Stimulated activated CD8-positive, alpha-beta memory T cell treated with anti-CD3 and anti-CD28 coated beads, Interleukin-4, amount 100 ng/mL, for 4 hours (primary cell): ENCODE measurements around the gene ZFYVE27.
A peak's percentile ranks its signal among the peaks of the same experiment; 100 is the strongest.
"Not testable (repeated sequence)": the region's sequence is repeated elsewhere in the genome, so short reads cannot be mapped to it uniquely, and the experiment has no call there.

Source experiments
- DNase-seq, 2 donors: peaks; one replicate each; pipeline ENCODE4 v3.0.0-alpha.2; 2020; ENCODE audit warnings: low read depth in 2 of 2, low spot score in 1 of 2

ZFYVE27 gene, protein sequence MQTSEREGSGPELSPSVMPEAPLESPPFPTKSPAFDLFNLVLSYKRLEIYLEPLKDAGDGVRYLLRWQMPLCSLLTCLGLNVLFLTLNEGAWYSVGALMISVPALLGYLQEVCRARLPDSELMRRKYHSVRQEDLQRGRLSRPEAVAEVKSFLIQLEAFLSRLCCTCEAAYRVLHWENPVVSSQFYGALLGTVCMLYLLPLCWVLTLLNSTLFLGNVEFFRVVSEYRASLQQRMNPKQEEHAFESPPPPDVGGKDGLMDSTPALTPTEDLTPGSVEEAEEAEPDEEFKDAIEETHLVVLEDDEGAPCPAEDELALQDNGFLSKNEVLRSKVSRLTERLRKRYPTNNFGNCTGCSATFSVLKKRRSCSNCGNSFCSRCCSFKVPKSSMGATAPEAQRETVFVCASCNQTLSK

DNA sequence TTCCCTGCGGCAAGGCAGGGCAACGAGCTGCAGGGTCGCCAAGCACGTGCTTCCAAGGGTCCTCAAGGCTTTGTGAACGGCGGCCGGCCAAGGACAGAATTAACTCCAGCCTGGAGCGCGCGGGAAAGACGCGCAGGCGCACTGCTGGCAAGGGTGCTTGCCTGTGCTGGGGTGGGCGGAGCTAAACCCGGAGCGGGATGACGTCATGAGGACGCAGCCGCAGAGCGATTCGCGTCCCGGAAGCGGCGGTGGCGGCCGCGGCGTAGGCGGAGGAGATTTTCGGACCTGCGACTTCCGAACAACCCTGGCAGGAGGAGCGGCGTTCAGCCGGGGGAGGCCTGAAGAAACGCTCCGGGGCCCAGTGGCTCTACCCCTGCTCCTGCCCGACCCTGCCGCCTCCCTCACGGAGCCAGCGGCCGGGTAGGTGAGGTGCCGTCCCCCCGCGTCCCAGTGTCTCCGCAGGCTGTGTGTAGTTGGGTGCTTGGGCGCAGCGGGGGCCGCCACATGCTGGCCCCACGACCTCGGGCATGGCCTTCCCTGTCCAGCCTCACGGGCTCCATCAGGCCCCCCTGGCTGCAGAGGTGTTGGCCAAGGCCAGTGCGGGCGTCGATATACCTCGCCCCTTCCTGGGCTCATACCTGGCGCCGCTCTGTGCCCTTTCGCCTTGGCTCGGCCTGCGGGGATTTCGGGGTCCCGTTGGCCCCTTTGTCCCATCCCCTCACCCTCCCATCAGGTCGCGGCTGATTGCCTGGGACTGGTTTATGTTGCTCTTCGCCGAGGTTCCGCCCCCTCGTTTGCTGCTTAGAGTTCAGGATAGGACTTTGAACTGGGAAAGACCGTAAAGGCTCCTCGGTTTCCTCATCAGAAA, at the start of gene ZFYVE27:
TSS of gene ZFYVE27 (plus strand) at position 227 of the 868 bp plus-strand sequence. CDS start 1,350 bp downstream, outside the sequence.
- DNase-seq = peak; percentile 91

DNA sequence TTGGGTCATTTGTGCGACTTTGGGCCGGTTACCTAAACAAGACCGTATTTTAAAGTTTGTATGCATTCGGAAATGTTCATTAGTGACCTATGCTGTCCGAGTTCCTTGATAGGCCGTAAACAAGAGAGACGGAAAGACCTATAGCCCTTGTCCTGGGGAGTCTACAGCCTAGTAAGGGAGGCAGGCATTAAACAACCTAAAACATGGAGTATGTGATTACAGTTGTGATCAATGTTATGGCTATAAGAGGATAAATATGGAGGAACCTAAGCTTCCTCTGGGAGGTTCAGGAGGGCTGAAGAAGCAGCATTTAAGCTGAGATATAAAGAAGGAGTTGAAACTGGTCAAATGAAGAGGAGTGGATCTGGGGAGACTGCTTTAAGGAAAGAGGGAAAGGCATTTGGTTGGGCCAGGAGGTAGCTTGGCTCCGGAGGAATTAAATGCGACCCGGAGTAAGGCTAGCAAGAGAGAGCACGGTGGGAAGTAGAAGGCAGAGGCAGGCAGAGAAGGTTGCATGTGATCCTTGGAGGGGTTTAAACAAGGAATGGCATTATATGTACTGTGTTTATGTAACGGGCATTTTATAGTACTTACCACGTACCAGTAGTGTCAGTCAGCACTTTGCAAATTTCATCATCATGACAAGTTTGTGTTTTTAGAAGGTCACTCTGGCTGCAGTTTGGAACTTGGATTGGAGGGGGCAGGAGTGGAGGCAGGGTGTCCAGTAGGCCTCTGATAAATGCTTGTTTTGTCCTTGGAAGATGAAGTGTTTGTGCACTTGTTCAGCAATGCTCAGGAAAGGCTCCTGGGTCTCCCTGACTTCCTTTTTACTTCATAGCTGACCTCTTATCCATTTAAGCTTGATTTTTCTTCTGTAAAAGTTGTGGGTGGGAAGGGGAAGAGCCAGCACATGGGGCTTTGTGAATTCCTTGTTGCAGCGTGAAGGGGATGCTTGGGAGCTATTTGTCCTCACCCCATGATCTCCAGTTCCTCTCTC, 48.8 kb upstream of the ZFYVE27 start:
- DNase-seq = no peak

DNA sequence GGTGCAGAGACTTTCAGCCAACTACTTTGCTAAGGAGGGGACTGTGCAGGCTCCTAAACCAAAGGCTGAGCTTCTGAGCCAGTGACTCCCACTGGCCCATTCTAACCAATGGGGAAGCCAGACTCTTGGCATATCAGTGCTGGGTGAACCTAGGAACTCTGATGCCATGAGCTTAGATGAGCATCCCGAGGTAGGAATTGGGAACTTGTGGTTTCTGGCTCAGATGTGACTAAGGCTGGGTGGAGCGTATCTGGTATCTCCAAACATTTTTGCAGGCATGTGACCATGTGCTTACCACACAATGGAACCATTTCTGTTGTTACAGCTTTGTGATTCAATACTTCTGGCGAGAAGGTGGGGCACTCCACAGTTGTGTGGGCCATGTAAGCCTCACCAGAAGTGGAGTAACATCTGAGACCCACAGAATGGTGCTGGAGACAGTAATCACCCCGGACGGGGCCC, 47.3 kb upstream of the ZFYVE27 start:
- no peak for DNase-seq

DNA sequence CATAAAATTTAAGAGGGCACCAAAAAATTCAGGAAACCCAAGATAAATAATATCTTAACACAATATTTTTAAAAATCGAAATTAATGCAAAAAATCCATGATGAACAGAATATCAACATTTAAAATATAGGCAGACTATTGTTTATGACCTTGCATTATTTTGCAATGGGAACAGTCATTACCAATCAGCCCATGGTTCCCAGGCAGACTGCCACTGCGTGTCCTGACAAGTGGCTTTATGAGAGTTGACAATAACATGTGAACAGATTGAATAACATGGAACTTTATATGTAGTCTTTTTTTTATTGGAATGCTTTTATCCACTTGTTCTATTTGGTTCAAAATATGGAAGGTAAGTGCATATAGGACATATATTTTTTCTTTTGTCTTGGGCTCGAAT, 46.8 kb upstream of the ZFYVE27 start:
- no peak for DNase-seq

DNA sequence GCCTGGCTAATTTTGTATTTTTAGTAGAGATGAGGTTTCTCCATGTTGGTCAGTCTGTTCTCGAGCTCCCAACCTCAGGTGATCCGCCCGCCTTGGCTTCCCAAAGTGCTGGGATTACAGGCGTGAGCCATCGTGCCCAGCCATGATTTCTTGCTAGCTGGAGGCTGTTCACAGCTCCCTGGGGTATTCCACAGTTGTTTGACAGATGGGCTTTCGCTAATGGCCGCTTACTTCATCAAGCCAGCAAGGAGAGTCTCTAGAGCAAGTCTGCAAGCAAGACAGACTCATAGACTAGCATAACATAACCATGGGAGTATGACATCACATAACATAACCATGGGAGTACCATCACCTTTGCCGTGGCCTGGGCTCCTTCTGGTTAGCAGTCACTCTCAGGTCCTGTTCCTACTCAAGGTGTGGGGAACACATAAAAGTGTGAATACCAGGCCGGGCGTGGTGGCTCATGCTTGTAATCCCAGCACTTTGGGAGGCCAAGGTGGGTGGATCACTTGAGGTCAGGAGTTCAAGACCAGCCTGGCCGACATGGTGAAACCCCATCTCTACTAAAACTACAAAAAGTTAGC, 38.8 kb upstream of the ZFYVE27 start:
- DNase-seq = not testable (repeated sequence)

DNA sequence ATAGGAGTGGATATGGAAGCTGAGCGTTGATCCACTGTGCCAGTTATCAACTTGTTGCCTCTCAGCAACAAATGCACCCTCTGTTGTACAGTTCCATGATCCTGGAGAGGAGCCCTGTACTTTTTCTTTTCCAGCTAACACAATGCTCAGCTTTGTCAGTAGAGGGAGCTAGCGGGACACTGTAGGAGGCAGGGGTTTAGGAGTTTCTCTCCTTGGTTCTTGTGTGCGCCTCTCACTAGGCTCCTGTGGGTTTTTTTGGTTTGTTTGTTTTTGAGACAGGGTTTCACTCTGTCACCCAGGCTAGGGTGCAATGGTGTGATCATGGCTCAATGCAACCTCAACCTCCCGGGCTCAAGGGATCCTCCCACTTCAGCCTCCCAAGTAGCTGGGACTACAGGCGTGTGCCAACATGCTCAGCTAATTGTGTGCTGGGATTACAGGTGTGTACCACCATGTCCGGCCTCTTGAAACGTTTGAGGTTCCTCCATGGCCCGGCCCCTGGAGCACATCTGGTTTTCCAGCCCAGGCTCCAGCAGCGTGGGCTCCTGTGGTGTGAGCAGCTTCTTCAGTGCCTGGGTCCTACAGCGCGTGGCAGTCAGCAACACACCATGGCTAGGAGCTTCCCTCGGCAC, 35.4 kb upstream of the ZFYVE27 start:
- no peak for DNase-seq

DNA sequence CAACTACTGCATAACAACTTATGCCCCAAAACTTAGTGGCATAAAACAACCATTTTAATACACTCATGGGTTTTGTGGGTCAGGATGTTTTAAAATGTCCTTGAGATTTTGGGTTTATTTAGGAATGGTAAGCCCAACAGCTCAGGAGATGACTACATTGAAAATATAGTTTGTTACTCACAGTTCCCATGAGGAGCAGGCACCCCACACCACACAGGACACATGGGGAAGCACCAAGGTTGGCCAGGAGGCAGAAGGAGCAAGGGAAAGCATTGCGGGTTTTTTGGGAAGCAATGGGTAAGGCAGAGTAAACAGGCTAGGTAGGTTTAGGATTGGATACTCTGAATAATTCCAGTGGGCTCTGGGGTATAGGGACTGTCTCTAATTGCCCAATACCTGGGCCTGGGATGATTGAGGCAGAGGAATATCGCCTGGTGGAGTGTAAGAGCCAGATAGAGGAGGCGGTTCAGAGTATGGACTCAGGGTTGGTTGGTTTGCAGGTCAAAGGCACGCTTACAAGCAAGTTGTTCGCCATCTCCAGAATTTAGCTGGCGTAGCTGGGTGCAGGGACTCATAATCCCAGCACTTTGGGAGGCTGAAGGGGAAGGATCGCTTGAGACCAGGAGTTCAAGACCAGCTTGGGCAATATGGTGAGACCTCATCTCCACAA, 33.4 kb upstream of the ZFYVE27 start:
- no peak for DNase-seq

DNA sequence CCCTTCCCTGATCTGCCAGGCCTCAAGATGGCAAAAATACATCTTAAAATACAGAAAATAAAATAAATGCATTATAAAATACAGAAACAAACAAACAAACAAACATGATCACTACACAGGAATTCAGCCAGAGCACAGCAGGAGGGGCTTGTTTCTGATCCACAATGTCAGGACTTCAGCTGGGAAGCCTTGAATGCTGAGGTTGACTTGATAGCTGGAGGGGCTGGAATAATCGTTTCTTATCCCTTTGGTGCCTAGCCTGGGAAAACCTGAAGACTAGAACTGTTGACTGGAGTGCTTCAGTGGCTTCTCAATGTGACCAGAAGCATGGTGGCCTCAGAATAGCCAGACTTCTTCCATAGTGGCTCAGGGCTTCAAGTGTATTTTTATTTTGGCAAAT, 32.6 kb upstream of the ZFYVE27 start:
- DNase-seq = no peak

DNA sequence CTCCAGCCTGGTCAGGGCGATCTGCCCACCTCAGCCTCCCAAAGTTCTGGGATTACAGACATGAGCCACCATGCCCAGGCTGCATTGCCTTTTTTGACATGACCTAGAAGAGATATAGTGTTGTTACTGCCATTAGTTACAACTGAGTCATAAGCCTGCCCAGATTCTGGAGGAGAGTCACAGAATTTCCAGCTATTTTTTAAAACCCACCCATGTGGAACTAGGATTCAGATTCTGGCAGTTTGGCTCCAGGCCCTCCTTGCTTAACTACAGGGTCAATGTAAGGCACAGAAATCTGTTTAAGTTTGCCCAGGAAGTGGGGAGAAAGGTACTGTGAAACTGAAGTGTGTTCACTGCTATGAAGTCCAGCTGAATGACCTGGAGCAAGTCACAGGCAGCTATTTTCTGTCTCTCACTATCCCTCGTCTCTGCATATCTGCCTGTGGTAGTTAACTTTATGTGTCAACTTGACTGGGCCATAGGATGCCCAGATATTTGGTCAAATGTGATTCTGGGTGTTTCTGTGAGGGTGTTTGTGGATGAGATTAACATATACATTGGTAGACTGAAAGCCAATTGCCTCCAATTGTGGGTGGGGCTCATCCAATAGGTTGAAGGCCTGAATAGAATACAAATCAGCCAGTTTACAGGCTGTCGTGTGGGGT, 31.8 kb upstream of the ZFYVE27 start:
- DNase-seq = no peak

DNA sequence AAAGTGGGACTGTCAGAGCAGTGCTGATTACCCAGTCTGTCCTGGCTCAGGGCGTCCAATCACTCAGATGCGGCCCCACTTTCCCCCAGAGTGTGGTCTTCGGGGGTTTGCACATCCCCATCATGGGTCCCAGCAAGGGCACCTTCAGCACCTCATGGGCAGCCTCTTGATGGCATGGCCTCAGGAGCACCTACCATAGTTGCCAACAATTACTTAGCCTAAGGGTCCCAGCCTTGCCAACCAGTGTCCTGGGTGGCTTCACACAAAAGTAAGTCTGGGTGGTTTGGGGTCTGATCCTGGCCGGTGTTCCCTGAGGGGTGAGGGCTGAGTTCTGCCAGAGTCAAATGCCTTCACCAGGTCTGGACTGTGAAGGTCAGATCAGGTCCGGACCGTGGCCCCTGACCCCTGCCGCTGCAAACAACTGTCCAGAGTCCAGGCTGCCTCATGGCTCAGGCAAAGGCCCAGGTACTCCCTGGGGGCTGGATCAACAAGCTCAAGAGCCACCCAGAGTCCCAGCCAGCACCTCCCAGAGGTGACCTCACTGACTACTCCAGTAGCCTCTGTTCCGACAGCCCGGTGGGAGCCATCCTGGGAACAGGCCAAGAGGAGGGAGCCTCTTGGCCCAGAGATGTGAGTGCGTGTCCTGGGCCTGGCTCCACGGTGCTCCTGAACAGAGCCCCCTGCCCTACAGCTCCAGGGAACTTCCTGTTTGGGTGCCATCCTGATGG, 29.6 kb upstream of the ZFYVE27 start:
- no peak for DNase-seq

DNA sequence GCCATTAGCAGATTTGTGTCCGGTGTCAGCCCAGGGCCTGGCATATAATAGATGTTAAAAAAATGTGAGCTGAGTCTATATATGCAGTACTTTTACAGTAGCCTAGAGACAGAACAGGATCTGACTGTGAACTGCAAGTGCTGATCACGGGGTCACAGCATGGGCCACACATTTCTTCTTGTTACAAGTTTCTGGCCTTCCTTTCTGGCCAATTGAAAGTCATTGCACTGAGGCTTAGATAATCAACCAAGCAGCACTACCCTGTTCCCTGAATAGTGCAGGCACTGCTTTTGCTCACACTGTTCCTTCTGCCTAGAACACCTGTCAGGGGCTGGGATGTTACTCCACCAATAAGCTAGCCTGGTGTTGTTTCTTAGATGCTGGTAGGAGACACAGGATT, 28.8 kb upstream of the ZFYVE27 start:
- no peak for DNase-seq

DNA sequence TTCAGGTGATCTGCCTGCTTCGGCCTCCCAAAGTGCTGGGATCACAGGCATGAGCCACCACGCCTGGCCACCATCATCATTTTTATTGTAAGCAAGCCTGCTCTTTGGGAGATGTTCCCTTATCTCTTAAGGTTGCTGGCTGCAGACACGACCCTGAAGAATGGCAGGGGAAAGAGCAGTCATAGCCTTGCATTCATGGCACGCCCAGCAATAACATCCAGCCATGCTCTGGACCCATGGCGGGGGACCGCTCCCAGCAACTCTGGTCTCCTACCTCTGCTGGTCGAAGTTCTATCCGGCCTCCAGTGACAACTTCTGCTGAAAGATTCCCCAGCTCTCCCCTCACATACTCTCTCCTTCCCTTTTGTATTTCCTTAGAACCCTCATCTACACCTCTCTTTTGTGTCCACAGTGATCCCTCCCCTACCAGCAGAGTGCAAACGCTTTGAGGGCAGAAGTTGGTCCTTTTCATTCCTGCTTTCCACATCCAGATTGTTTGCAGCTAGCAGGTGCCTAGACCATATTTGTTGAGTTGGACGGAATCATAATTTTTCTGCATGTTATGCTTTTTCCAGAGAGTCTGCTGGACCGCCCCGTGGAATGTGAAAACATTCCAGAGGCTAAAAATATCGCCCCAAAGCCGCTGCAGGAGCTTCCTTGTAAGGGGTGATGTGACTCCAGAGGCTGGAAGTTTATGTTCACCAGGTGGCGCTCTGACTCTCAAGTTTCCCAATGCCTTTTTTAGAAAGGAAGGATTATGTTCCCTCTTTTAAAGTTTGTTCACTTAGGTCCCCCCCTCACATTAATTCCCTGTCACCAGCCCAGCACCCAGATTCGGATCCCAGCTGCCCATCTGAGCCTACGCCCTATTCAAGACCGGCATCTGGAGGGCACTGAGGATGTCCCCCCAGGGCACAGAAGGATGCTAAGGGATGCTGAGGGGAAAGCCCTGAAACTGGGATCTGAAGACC, 27.7 kb upstream of the ZFYVE27 start:
- DNase-seq = peak in 1 of 2 donors; percentile 11

DNA sequence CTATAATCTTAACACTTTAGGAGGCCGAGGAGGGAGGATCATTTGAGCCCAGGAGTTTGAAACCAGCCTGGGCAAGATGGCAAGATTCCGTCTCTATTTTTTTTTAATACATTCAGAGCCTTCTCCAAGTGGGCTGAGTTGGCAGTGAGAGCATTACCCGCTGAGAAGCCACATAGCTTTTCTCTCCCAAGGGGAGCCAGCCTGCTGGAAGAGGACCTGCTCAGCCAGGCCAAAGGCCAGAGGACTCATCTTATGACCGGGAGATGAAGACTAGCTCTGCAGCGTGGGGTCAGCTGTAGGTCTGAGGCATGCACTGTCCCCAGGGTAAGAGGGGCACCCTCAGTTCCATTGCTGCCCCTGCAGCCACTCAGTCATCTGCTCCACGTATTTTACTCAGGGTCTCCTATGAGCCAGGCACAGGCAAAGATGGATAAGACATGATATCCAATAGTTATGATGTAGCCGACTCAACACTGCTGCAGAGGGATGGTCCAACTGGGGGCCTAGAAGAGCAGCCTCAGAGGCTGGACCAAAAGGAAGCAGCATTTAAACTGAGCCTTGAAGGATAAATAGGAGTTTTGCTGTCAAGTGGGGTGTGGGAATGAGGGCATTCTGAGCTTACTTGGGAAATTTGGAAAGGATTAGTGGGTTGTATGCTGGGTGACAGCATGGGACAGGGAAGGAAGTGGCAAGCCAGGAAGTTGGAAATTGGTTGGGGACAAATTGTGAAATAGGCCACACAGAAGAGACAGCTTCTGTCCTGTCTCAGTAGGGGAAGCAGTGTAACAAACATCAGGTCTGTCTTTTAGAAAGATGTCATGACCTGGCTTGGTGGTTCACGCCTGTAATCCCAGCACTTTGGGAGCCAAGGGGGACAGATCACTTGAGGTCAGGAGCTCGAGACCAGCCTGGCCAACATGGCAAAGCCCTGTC, 25.0 kb upstream of the ZFYVE27 start:
- no peak for DNase-seq

DNA sequence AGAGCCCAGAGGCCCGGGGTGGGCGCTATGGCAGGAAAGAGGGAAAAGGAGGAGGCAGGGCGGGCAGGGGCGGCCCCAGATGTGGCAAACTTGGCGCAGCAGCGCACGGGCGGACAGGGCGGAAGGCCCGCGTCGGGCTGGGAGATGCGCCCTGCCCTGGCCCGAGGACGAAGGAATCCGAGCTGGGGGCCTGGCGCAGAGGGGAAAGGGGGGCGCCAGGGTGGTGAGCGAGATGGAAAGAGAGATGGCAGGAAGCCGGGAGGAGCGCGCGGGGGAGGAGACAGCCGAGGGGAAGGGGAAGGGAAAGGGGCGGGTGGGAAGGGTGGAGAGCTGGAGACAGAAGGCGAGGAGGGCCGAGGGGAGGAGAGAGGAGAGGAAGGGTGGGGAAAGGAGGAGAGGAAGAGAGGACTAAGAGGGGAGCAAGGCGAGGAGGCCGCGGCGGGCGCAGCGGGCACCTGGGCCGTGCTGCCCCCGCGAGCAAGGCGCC, 23.5 kb upstream of the ZFYVE27 start, which contains the start of gene MARVELD1:
TSS of gene MARVELD1 (plus strand) at position 392 of the 487 bp plus-strand sequence. CDS start 147 bp downstream, outside the sequence.
- DNase-seq = no peak

DNA sequence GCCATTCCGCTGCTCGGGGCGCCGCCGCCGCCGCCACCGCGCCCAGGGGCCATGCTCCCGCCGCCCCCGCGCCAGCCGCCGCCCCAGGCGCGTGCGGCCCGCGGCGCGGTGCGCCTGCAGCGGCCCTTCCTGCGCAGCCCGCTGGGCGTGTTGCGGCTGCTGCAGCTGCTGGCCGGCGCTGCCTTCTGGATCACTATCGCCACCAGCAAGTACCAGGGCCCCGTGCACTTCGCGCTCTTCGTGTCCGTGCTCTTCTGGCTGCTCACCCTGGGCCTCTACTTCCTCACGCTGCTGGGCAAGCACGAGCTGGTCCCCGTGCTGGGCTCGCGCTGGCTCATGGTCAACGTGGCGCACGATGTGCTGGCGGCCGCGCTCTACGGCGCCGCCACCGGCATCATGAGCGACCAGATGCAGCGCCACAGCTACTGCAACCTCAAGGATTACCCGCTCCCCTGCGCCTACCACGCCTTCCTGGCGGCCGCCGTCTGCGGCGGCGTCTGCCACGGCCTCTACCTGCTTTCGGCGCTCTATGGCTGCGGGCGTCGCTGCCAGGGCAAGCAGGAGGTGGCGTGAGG, 23.0 kb upstream of the ZFYVE27 start:
- DNase-seq = peak in 1 of 2 donors; percentile 7
